GM18499 (cell line): ENCODE results near the gene TMED4.
"Not testable (repeated sequence)": the region's sequence is repeated elsewhere in the genome, so short reads cannot be mapped to it uniquely, and the experiment has no call there.

Experiments
- ATAC-seq: cut with Tn5 transposase; IDR thresholded peaks from one replicate; pipeline ENCODE4 v1.9.1; 2021; ENCODE audit warnings: moderate number of reproducible peaks; ENCODE audit not compliant: insufficient read depth, unreplicated experiment

Gene TMED4

DNA sequence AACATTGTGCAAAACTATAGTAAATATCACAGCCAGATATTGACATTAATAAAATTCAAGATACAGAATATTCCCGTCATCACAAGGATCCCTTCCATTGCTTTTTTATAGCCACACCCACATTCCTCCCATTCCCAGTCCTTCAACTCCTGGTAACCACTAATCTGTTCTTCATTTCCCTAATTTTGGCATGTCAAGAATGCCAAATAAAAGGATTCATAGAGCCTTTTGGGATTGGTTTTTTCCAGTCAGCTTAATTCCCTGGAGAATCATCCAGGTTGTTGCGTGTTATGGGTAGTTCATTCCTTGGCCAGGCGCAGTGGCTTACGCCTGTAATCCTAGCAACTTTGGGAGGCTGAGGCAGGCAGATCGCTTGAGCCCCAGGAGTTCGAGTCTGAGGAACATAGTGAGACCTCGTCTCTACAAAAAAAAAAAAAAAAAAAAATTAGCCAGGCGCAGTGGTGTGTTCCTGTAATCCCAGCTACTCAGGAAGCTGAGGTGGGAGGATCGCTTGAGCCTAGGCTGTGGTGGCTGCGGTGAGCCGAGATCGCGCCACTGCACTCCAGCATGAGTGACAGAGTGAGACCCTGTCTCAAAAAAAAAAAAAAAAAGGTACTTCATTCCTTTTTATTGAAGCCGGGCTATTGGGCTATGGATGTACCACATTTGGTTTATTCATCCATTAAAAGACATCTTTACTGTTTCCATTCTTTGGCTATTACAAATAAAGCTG lies 27.1 kb upstream of the TMED4 start:
- ATAC-seq: no peak

DNA sequence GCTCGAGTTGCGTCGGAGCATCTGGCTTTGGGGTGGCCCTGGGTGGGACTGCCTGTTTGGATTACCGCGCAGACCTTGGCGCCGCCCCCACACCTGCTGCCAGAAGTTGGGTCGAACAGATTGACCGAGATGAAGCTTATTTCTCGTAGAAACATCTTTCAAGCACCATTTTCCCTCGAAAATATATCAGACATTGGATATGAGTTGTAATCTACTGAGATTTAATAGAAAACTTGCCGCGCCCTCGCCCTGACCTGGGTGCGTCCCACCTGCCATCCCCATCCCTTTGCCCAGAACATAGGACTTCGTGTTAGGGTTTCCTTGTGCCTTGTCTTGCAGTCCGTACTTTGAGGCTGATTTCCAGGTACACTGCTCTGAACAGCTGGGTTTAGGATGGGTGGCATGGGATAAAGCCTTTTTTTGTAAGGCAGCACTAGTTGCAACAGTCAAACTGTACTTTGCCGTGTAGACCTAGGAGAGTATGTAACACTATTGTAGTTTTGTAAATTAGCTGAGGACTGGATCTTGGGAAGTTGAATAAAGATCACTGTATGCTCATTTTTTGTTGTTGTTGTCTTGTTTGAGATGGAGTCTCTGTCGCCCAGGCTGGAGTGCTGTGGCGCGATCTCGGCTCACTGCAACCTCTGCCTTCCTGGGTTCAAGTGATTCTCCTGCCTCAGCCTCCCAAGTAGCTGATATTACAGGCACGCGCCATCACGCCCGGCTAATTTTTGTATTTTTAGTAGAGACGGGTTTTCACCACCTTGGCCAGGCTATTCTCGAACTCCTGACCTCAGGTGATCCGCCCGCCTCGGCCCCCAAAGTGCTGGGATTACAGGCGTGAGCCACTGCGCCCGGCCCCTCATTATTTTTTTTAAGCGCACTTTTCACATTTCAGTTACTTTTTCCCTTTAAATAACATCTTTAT lies 25.4 kb upstream of the TMED4 start:
- no peak for ATAC-seq

DNA sequence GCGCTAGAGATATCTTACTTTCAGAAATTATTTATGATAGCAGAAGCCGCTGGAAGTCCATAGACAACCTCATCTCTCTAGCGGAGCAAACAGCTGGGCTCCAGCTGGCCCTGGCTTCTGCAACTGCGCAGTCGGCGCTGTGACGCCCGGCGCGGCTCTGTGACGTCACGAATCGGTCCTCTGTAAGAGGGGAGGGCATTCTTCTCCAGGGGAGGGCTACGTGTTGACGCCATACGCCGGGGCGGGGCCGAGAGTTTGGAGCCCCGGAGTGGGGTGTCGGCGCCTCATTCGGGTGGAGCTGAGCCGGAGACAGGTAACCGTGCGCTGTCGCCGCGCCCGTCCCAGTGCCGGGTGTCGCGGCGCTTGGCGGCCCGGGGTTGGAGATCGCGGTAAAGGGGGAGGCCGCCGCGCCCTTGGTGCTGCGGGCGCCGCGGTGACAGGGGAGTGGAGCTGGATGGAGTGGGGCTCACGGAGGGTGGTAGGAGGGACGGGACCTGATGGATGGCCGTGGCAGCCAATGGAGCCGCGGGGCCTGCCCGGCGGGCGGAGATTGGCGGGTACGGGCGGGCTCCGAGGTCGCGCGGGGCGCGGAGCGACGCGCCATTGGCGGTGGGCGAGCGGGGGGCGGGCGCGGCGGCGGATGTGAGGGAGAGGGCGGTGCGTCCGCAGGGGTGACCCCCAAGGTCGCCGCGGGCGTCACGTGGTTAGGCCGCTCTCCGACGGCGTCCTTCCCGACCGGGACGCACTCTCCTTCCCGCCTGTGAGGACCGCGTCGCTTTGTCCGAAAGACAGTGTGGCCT lies 24.5 kb upstream of the TMED4 start, which contains the start of gene OGDH:
Gene OGDH (plus strand): TSS at position 287 of the 800 bp plus-strand sequence. CDS start 17,717 bp downstream, outside the sequence.
- ATAC-seq: peak; percentile 75

DNA sequence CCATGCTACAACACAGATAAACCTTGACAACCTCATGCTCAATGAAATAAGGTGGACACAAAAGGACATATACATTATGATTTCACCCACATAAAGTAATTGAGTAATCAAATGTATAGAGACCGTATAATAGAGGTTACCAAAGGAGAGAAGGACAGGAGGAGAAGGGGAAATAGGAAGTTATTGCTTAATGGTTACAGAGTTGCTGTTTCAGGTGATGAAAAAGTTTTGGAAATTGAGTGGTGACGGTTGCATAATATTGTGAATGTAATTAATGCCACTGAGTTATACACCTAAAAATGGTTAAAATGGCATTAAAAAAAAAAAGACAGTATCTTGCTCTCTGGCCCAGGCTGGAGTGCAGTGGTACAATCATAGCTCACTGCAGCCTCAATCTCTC lies 22.9 kb upstream of the TMED4 start:
- ATAC-seq: no peak

DNA sequence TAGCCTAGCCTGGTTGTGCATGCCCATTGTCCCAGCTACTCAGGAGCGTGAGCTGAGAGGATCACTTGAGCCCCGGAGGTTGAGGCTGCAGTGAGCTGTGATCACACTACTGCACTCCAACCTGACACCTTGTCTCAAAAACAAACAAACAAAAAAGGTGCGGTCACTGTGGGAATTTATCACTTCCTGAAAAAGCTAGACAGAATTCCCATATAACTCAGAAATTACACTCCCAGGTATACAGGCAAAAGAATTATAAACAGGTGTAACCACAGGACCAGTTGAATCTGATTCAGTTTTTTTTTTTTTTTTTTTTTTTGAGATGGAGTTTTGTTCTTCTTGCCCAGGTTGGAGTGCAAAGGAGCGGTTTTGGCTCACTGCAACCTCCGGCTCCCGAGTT lies 21.2 kb upstream of the TMED4 start:
- no peak for ATAC-seq

DNA sequence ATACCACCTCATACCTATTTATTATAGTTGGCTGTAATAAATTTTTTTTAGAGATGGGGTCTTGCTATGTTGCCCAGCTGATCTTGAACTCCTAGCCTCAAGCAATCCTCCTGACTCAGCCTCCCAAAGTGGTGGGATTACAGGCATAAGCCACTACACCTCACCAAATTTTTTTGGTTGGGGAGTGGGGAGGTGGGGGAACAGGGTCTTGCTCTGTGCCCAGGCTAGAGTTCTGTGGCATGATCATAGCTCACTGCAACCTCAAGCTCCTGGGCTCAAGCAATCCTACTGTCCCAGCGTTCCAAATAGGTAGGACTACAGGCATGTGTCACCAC lies 20.5 kb upstream of the TMED4 start:
- ATAC-seq: no peak

DNA sequence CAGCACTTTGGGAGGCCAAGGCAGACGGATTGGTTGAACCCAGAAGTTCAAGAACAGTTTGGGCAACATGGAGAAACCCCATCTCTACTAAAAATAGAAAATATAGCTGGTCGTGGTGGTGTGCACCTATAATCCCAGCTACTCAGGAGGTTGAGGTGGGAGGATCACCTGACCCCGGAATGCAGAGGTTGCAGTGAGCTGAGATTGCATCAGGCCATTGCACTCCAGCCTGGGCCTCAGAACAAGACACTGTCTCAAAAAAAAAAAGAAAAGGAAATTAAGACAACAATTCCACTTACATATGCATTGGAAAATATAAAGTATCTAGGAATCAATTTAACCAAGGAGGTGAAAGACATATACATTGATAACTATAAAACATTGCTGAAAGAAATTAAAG lies 17.2 kb upstream of the TMED4 start:
- ATAC-seq: no peak

DNA sequence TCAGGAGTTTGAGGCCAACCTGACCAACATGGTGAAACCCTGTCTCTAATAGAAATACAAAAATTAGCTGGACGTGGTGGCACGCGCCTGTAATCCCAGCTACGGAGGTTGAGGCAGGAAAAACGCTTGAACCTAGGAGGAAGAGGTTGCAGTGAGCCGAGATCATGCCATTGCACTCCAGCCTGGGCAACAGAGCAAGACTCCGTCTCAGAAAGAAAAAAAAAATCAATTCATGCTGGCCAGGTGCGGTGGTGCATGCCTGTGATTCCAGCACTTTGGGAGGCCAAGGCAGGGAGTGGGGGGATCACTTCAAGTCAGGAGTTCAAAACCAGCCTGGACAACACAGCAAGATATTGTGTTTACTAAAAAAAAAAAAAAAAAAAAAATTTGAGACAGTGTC lies 15.2 kb upstream of the TMED4 start:
- not testable (repeated sequence) for ATAC-seq

DNA sequence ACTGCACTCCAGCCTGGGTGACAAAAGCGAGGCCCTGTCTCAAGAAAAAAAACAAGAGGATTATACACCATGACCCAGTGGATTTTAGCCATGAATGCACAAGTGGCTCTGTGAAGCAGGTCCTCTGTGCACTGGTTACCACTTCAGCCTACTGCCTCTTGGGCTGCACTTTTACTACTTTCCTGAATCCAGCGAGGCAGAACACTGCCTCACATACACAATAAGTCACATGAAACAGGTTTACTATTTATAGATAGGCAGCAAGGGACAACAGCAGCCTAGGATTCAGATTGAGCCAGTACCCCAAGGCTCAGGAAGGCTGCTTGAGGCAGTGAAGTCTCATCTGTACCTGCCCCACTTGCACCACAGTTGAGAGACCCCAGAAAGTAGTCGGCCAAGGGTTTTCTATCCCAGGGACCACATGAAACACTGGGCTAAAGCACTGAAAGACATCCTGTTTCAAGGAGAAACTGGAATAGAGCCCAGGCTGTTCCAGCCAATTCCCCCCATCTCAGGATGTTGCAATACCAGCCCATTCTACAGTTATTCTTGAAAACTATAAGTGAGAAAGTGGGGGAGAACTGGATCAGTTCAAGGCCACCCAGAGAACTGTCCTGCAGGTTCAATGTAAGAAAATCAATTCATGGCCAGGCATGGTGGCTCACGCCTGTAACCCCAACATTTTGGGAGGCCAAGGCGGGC lies 14.1 kb upstream of the TMED4 start:
- no peak for ATAC-seq

DNA sequence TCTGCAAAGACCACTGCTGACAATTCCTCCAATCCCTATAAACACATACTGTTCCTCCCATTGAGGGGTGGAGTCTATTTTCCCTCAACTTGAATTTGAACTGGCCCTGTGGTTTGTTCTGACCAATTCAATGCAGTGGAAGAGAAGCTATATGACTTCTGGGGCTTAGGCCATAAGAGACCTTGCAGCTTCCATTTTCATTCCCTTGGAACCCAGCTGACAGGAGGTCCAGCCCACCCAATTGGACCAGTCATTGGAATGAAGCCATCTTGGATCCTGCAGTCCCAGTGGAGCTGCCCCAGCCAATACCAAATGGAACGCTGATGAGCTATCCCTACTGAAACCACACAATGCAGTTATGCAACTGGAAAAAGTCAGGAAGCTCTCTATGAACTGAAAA lies 8.9 kb upstream of the TMED4 start:
- ATAC-seq: no peak

DNA sequence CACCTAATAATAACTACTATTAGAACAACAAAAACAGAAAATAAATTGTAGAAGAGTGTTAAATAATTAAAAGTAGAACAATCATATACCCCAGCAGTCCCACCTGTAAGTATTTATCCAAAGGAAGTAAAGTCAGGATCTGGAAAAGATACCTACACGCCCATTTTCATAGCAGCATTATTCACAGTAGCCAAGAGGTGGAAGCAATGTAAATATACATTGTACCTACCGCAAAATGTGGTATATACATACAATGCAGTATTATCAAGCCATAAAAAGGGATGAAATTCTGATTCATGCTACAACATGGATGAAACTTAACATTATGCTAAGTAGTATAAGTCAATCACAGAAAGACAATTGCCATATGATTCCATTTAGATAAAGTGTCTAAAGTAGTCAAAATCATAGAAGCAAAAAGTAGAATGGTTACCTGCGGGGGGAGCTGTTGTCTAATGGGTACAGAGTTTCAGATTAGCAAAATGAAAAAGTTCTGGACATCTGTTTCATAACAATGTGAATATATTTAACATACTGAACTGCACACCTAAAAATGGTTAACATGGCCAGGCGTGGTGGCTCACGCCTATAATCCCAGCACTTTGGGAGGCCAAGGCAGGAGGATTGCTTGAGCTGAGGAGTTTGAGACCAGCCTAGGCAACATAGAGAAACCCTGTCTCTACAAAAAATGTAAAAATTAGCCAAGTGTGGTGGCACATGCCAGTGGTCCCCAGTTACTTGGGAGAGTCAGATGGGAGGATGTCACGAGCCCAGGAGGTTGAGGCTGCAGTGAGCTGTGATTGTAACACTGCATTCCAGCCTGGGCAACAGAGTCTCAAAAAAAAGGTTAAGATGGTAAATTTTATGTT lies 6.0 kb upstream of the TMED4 start:
- no peak for ATAC-seq

DNA sequence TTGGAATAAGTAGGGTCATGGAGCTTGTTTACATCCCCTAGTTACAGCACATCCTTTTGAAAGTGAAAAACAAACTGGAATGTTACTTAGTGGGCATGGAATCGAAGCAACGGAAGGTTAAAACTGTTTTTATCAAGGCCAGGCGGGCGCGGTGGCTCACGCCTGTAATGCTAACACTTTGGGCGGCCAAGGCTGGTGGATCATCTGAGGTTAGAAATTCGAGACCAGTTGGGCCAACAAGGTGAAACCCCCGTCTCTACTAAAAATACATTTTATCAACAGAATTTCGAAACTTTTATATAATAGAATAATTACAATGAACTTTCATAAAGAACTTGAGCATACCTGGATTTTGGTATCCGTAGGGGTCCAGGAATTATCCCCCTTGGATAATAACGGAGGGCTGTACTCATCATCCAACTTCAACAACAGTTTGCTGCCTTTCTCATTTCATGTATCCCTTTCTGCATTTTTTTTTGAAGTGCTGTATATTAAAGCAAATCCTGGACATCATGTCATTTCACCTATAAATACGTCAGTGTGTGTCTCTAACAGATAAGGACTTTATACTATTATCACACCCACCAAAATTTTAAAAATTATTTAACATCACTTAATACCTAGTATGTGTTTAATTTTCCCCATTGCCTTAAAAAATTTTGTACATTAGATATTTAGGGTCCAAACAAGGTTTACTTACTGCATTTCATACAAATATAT lies 1.3 kb upstream of the TMED4 start:
- ATAC-seq: no peak

DNA sequence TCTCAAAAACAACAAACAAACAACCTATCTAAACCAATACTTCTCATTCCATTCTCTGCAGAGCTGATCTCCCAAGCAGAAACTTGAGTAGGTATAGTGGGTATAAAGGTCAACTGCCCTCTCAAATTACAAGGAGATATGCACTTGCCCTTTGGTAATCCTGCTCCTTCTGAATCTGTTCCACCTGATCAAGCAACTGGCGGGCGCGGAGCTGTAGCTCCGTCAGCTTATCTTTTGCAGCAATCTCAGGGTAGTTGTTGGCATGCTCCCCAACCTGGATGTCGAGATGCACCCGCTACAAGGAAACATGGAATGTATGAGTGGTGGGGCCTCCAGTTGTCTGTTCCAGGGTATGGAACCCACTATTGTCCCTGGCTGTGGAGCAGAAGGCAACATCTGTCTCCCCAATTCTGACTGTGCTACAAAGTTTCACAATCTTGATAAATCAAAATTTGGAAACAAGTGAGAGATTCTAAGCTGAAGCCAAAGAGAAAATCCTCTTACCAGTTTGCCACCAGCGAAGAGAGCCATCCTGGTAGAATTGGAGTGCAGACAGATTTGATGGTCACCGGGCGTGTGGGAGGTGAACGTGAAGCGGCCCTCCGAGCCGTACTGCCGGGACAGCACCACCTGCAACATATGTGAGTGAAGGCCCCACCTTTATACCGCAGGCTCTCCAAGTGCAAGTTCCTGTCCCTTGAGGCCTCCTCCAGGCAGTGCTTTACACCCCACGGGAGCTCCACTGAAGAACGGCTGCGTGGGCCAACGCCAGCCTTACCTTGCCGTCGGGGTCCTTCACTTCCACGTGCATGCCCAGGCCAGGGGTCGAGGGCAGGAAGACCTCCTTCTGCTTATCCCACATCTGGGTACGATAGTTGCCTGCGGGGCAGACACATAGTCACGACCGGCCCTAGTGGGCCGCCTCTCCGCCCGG lies 819 bp downstream of the TMED4 start:
- ATAC-seq: peak; percentile 11

DNA sequence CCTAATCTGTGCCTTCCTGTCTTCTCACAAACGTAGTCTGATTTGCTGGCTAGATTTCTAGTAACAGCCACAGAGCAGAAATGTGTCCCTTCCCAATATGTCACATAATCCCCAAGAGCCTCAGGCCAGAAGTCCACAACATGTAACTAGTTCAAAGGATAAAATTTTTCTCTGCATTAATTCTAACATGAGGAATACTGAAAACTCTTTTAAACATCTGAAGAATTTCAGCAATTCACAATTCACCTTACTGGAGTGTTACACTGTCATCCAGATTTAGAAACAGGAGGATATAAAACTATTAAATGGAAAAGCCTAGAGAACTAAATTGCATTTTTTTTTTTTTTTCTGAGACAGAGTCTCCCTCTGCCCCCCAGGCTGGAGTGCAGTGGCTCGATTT lies 5.8 kb downstream of the TMED4 start:
- ATAC-seq: no peak

DNA sequence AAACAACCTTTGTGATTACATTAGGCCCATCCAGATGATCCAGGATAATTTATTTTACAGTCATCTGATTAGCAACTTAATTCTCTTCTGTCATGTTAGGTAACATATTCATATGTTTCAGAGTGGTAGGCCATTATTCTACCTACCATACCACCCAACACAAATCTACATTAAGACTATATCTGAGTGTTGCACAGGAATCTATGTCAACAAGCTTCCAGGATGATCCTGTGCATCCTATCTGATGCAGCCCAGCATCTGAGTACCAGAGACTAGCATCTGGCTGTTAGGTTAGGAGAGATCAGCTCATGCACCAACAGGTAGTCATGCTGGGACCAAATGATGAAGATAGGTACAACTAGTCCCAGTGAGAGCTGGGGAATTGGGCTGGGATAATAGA lies 7.0 kb downstream of the TMED4 start:
- no peak for ATAC-seq

DNA sequence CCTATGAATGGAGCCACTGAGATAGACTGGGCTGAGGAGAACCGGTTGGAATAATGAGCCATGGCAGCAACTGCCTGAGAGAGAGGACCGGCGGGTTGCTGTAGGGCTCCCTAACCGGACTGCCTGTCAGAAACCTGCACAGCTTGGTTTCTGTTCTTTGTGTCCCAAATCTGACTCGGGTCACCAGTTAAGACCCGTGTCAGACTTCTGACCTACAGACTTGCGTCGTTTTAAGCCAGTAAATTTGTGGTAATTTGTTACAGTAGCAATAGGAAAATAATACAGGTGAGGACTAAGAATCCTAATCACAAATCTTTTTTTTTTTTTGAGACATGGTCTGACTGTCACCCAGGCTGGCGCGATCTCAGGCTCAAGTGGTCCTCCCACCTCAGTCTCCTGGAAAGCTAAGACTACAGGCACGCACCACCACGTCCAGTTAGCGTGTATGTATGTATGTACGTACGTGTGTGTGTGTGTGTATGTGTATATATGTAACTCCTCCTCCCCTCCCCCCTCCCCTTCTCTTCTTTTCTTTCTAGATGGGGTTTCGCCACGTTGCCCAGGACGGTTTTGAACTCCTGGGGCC lies 7.7 kb downstream of the TMED4 start:
- no peak for ATAC-seq
